ENCODE data around the gene CAMSAP1. TPM values are rescaled to one million over a fixed set of nuclear protein-coding genes. Genes with fewer than 3 reads are reported as not detected.

The CAMSAP1 gene
- total RNA-seq, 2 experiments from 2014 or later: 30.4 to 33.0 TPM

- POLR2A ChIA-PET: no interaction called here
- intact Hi-C loops (cut with micrococcal nuclease; ENCODE audit: unreplicated experiment): loop anchor here (1.0 kb wide), 1 partner anchor 127 kb away; no protein-coding TSS in a partner anchor
- H2AFZ ChIP-seq (ENCODE audit: low read length): no peak overlapping the region
- peak; percentile 68 for TF ChIP-seq CTCF (conservative IDR thresholded peaks at IDR 0.05; ENCODE audit: low read length)
- no peak for TF ChIP-seq EZH2phosphoT487 (IDR thresholded peaks at IDR 0.05; ENCODE audit: borderline replicate concordance, low read depth, low read length)
- H3K79me2 ChIP-seq (ENCODE audit: insufficient read depth, low read depth, low read length): no peaks in the 10 kb centered on the region
- no TSS peak for BruUV-seq (replicated peaks)
- H3K4me2 ChIP-seq (ENCODE audit: low read length): no peak overlapping the region
- no peak overlapping the region for H3K27ac ChIP-seq (ENCODE audit: low read depth, low read length, poor library complexity, severe bottlenecking)
- CTCF ChIA-PET (ENCODE audit: unreplicated experiment): no interaction called here
- no peaks in the 10 kb centered on the region for H3K4me1 ChIP-seq (ENCODE audit: insufficient read depth, low read length, poor library complexity, severe bottlenecking)
- H3K4me3 ChIP-seq (ENCODE audit: low read depth, low read length, poor library complexity, severe bottlenecking): no peak overlapping the region
- no peaks in the 10 kb centered on the region for H4K20me1 ChIP-seq (ENCODE audit: insufficient read depth, low read length)
- peak; percentile 33 for DNase-seq (ENCODE audit: low spot score)
- H3K9me2 ChIP-seq (ENCODE audit: insufficient read depth, low read length): no peaks in the 10 kb centered on the region
- H3K36me3 ChIP-seq (ENCODE audit: insufficient read depth, low read length): no peaks in the 10 kb centered on the region
- no peaks in the 10 kb centered on the region for H3K9me3 ChIP-seq (ENCODE audit: low read length)
Observed at GRCh38 chr9:135924628-135925338, 17.4 kb upstream of the CAMSAP1 start.

- H3K79me2 ChIP-seq (ENCODE audit: insufficient read depth, low read depth, low read length): no peaks in the 10 kb centered on the region
- no peaks in the 10 kb centered on the region for H3K9me3 ChIP-seq (ENCODE audit: low read length)
- TF ChIP-seq CTCF (conservative IDR thresholded peaks at IDR 0.05; ENCODE audit: low read length): no peak
- no peaks in the 10 kb centered on the region for H4K20me1 ChIP-seq (ENCODE audit: insufficient read depth, low read length)
- H2AFZ ChIP-seq (ENCODE audit: low read length): no peak overlapping the region
- no peak for DNase-seq (ENCODE audit: low spot score)
- H3K4me1 ChIP-seq (ENCODE audit: insufficient read depth, low read length, poor library complexity, severe bottlenecking): no peaks in the 10 kb centered on the region
- H3K36me3 ChIP-seq (ENCODE audit: insufficient read depth, low read length): no peaks in the 10 kb centered on the region
- ChIA-PET POLR2A (no interaction called here), CTCF (ENCODE audit: unreplicated experiment) (no interaction called here)
- intact Hi-C loops (cut with micrococcal nuclease; ENCODE audit: unreplicated experiment): no loop called here
- no TSS peak for BruUV-seq (replicated peaks)
- H3K4me3 ChIP-seq (ENCODE audit: low read depth, low read length, poor library complexity, severe bottlenecking): no peak overlapping the region
- H3K4me2 ChIP-seq (ENCODE audit: low read length): no peak overlapping the region
- no peaks in the 10 kb centered on the region for H3K9me2 ChIP-seq (ENCODE audit: insufficient read depth, low read length)
- no peak overlapping the region for H3K27ac ChIP-seq (ENCODE audit: low read depth, low read length, poor library complexity, severe bottlenecking)
Observed at GRCh38 chr9:135923508-135923907, 16.2 kb upstream of the CAMSAP1 start.

GRCh38 chr9:135921749-135922310, 14.5 kb upstream of the CAMSAP1 start:
- POLR2A ChIA-PET: no interaction called here
- Histone ChIP-seq H3K27ac (ENCODE audit: low read depth, low read length, poor library complexity, severe bottlenecking) (no peak overlapping the region), H3K4me2 (ENCODE audit: low read length) (no peak overlapping the region), H4K20me1 (ENCODE audit: insufficient read depth, low read length) (no peaks in the 10 kb centered on the region), H2AFZ (ENCODE audit: low read length) (no peak overlapping the region), H3K79me2 (ENCODE audit: insufficient read depth, low read depth, low read length) (no peaks in the 10 kb centered on the region), H3K4me1 (ENCODE audit: insufficient read depth, low read length, poor library complexity, severe bottlenecking) (peaks cover 5% of the 10 kb centered on the region), H3K36me3 (ENCODE audit: insufficient read depth, low read length) (no peaks in the 10 kb centered on the region), H3K9me3 (ENCODE audit: low read length) (peaks cover 3% of the 10 kb centered on the region; the same call in 1 of the 2 replicates), H3K9me2 (ENCODE audit: insufficient read depth, low read length) (no peaks in the 10 kb centered on the region), H3K4me3 (ENCODE audit: low read depth, low read length, poor library complexity, severe bottlenecking) (no peak overlapping the region)
- CTCF ChIA-PET (ENCODE audit: unreplicated experiment): no interaction called here
- DNase-seq (ENCODE audit: low spot score): no peak
- intact Hi-C loops (cut with micrococcal nuclease; ENCODE audit: unreplicated experiment): no loop called here
- BruUV-seq (replicated peaks): no TSS peak
- no peak for TF ChIP-seq CTCF (conservative IDR thresholded peaks at IDR 0.05; ENCODE audit: low read length)
- no peak for TF ChIP-seq EZH2phosphoT487 (IDR thresholded peaks at IDR 0.05; ENCODE audit: borderline replicate concordance, low read depth, low read length)

Measured in OCI-LY7 (cell line).